ENCODE data around the gene TSPAN32.

GRCh38 chr11:2348986-2349385 is 47.2 kb downstream of the TSPAN32 start:
- TF ChIP-seq ZNF384 (IDR thresholded peaks at IDR 0.05) (no peak), L3MBTL2 (conservative IDR thresholded peaks at IDR 0.05) (no peak), FOXA1 (IDR thresholded peaks at IDR 0.05) (no peak), FOXM1 (IDR thresholded peaks at IDR 0.05; ENCODE audit: borderline replicate concordance) (no peak), NFRKB (IDR thresholded peaks at IDR 0.05) (no peak), FOXK2 (IDR thresholded peaks at IDR 0.05) (no peak), TARDBP (IDR thresholded peaks at IDR 0.05) (no peak), HDGF (IDR thresholded peaks at IDR 0.05; ENCODE audit: borderline replicate concordance) (no peak), SP1 (IDR thresholded peaks at IDR 0.05) (no peak), SUZ12 (IDR thresholded peaks at IDR 0.05) (no peak), ARNT (IDR thresholded peaks at IDR 0.05) (no peak), BHLHE40 (IDR thresholded peaks at IDR 0.05; ENCODE audit: borderline replicate concordance) (no peak), ELF4 (IDR thresholded peaks at IDR 0.05) (no peak), LEF1 (IDR thresholded peaks at IDR 0.05; ENCODE audit: borderline replicate concordance) (no peak)
